ENCODE results near the gene MRPS7.

- TF ChIP-seq, protein P1, sequence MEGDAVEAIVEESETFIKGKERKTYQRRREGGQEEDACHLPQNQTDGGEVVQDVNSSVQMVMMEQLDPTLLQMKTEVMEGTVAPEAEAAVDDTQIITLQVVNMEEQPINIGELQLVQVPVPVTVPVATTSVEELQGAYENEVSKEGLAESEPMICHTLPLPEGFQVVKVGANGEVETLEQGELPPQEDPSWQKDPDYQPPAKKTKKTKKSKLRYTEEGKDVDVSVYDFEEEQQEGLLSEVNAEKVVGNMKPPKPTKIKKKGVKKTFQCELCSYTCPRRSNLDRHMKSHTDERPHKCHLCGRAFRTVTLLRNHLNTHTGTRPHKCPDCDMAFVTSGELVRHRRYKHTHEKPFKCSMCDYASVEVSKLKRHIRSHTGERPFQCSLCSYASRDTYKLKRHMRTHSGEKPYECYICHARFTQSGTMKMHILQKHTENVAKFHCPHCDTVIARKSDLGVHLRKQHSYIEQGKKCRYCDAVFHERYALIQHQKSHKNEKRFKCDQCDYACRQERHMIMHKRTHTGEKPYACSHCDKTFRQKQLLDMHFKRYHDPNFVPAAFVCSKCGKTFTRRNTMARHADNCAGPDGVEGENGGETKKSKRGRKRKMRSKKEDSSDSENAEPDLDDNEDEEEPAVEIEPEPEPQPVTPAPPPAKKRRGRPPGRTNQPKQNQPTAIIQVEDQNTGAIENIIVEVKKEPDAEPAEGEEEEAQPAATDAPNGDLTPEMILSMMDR (tag by site-specific recombination; IDR thresholded peaks at IDR 0.05), result no peak
- TF ChIP-seq YY1 (tag by site-specific recombination; IDR thresholded peaks at IDR 0.05) (no peak), GLI4 (tag by site-specific recombination; IDR thresholded peaks at IDR 0.05) (no peak), ZNF274 (IDR thresholded peaks at IDR 0.05; ENCODE audit: low read length) (no peak), ZNF274 (tag by site-specific recombination; IDR thresholded peaks at IDR 0.05; ENCODE audit: borderline replicate concordance) (no peak), ZNF266 (tag by site-specific recombination; IDR thresholded peaks at IDR 0.05; ENCODE audit: low read depth) (no peak)
Measured at GRCh38 chr17:75307957-75308731, 46.5 kb downstream of the MRPS7 start.

Measured in HEK293 (cell line).